GM18520 (cell line): ENCODE data around the gene CXCL10.

Experiments used
- ATAC-seq: cut with Tn5 transposase; IDR thresholded peaks from one replicate; pipeline ENCODE4 v1.9.1; 2021; ENCODE audit not compliant: unreplicated experiment

The CXCL10 gene

DNA sequence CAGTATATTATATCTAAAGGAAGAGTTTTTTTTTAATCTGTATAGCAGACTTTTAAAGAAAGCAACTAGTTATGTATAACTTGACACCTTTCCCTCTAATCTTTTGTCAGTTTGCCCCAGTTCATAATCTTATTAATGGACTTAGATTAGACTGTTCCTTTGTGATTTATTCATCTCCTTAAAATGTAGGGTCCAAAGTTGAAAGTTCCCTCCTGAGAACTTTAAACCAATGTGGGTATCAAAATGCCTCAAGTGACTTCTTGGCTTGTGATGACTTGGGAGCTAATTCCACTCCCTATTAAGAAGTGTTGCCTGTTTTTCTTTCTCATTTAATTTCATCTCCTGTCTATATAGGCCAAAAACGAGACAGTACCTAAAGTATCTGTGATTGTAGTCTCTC, 26.2 kb downstream of the CXCL10 start:
- ATAC-seq: no peak

DNA sequence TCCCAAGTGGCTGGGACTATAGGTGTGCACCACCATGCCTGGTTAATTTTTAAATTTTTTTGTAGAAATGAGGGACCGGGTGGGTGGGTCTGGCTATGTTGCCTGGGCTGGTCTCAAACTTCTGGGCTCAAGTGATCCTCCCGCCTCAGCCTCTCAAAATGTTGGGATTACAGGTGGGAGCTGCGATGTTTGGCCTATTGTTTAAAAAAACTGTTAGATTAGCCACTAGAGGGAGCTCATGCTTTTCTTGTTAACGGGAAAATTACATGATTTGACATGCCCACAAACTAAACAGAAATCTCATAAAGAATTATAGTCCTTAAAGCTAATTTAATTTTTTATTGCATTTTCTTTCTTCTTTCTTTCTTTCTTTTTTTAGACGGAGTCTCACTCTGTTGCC, 27.6 kb downstream of the CXCL10 start:
- no peak for ATAC-seq

- ATAC-seq: no peak
These were observed 30.8 kb downstream of the CXCL10 start for GRCh38 chr4:75992462-75992861.

- no peak for ATAC-seq
These were observed 33.3 kb downstream of the CXCL10 start for GRCh38 chr4:75989846-75990528.

DNA sequence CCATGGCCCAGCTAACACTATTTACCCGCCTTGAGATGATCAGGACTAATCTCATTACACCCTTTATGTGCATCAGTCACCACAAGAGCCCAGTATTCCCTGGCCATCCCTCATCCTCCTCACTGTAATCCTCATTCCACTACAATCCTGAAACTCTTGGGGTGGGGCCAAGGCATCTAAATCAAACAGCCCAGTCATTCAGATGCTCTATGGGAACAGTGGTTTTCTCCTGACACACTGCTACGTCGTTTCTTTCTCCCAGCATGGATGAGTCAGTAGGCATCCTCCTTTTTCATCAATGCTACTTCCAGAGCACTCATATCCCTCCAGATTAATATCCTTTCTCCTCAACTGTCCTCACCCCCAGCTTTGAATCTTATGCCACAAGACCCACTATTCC, 38.2 kb downstream of the CXCL10 start:
- ATAC-seq: no peak

DNA sequence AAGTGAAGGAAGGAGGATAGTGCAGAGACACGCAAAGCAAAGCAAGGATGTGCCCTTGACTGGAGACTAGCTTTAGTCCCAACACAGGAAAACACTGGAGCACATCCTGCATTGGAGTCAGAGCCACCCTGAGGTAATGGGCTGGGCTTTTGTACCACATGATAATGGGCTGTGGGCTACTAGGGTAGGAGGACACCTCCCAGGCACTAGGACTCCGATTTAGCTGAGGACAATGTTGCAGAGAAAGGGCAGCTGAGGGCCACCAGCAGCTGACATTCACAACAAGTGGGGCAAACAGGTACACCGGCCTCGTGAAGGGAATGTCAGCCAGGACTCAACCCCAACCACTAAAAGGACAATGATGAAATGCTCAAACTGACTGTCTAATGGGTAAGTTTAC, 42.7 kb downstream of the CXCL10 start:
- ATAC-seq: no peak

DNA sequence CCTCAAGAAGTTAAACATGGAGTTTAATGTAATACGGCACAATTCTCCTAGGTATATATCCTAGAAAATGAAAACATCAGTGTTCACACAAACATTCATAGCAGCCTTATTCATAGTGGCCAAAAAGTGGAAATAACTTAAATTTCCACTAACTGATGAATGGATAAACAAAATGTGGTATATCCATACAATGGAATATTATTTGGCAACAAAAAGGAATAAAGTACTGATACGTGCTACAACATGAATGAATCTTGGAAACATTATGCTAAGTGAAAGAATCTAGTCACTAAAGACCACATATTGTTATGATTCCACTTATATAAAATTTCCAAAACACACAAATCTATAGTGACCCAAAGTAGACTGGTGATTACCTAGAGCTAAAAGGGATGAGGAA, 47.1 kb downstream of the CXCL10 start:
- no peak for ATAC-seq

- ATAC-seq: no peak
These were observed 49.5 kb downstream of the CXCL10 start for GRCh38 chr4:75973766-75974165.
